ENCODE results near the gene RPL10A.
A peak's percentile ranks its signal among the peaks of the same experiment; 100 is the strongest.

The RPL10A gene

GRCh38 chr6:35497571-35498421, 29.6 kb downstream of the RPL10A start:
- no peaks in the 10 kb centered on the region for H3K9me3 Mint-ChIP-seq
- DNase-seq: peak; percentile 74
- no peaks in the 10 kb centered on the region for H3K36me3 Mint-ChIP-seq (ENCODE audit: low read depth)
- H3K4me3 Mint-ChIP-seq: peak overlapping the region; percentile 79
- peak overlapping the region; percentile 83 for H3K27ac Mint-ChIP-seq
- peaks cover 14% of the 10 kb centered on the region for H3K27me3 Mint-ChIP-seq
- H3K4me1 Mint-ChIP-seq (ENCODE audit: low read depth): peaks cover 26% of the 10 kb centered on the region

- Mint-ChIP-seq H3K27me3 (peaks cover 20% of the 10 kb centered on the region), H3K4me1 (ENCODE audit: low read depth) (peaks cover 21% of the 10 kb centered on the region), H3K27ac (peak overlapping the region; percentile 83)
Measured at GRCh38 chr6:35498422-35499067, 30.3 kb downstream of the RPL10A start.

DNA sequence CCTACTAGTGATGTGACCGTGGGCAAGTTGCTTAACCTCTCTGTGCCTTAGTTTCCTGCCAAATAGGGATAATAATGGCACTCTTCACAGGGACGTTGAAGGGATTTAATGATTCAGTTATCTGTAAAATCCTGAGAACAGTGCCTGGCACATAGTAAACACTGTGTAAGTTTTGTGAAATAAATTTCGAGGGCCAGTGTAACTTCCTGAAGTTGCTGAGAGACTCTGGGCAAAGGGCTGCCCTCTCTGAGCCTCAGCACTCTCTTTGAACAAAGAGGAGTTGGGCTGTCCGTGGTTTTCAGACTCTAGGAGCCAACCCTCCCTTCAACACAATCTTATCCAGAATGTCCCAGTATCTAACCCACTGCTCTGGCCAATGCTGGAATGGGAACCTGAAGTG, 31.2 kb downstream of the RPL10A start:
- Mint-ChIP-seq H3K4me1 (ENCODE audit: low read depth) (peaks cover 15% of the 10 kb centered on the region), H3K27me3 (peaks cover 23% of the 10 kb centered on the region), H3K4me3 (no peak overlapping the region), H3K9me3 (no peaks in the 10 kb centered on the region), H3K36me3 (ENCODE audit: low read depth) (no peaks in the 10 kb centered on the region), H3K27ac (no peak overlapping the region)
- no peak for DNase-seq

More at GRCh38 chr6:35498422-35499067, 30.3 kb downstream of the RPL10A start:
- DNase-seq: no peak
- Mint-ChIP-seq H3K4me3 (peak overlapping the region; percentile 79), H3K36me3 (ENCODE audit: low read depth) (no peaks in the 10 kb centered on the region), H3K9me3 (no peaks in the 10 kb centered on the region)

- no peak overlapping the region for H3K4me3 Mint-ChIP-seq
- no peaks in the 10 kb centered on the region for H3K9me3 Mint-ChIP-seq
- H3K4me1 Mint-ChIP-seq (ENCODE audit: low read depth): peaks cover 11% of the 10 kb centered on the region
- no peak overlapping the region for H3K27ac Mint-ChIP-seq
- H3K27me3 Mint-ChIP-seq: peaks cover 23% of the 10 kb centered on the region
- no peaks in the 10 kb centered on the region for H3K36me3 Mint-ChIP-seq (ENCODE audit: low read depth)
- no peak for DNase-seq
Measured at GRCh38 chr6:35500782-35501181, 32.6 kb downstream of the RPL10A start.

DNA sequence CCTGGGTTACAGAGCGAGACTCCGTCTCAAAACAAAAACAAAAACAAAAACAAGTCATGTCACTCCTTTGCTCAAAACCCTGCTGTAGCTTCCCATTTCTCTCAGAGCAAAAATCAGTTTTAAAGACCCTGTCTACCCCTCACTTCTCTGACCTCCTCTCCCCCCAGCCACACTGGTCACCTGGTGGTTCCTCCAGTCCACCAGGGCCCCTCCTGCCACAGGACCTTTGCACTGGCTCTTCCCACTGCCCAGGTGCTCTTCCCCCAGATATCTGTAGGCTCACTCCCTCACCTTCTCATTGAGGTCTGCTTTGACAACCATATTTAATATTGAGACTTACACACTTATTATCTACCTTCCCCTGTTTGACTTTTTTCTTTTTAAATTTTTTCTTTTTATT, 33.6 kb downstream of the RPL10A start:
- Mint-ChIP-seq H3K4me3 (no peak overlapping the region), H3K27ac (no peak overlapping the region), H3K36me3 (ENCODE audit: low read depth) (no peaks in the 10 kb centered on the region), H3K9me3 (no peaks in the 10 kb centered on the region), H3K4me1 (ENCODE audit: low read depth) (peaks cover 11% of the 10 kb centered on the region), H3K27me3 (peaks cover 23% of the 10 kb centered on the region)
- DNase-seq: no peak

DNA sequence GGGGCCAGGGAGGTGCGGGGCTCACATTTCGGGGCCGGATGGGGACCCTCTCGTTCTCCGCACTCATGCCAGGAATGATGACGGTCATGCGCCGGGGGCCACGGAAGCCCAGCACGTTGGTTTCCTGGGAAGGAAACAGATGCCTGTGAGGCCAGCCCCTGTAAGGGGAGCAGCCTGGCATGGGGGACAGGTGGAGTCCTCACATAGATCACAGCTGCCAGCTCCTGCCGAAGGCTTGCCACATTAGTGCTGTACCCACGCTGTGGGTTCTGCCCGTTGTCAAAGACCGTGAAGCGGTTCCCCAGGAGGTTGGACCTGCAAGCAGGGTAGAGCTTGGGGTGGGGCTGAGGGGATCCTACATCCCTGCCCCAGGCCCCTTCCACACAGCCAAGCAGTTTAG, 35.3 kb downstream of the RPL10A start:
- Mint-ChIP-seq H3K4me1 (ENCODE audit: low read depth) (peaks cover 3% of the 10 kb centered on the region), H3K9me3 (no peaks in the 10 kb centered on the region), H3K27ac (no peak overlapping the region), H3K27me3 (peaks cover 20% of the 10 kb centered on the region), H3K36me3 (ENCODE audit: low read depth) (no peaks in the 10 kb centered on the region), H3K4me3 (no peak overlapping the region)
- no peak for DNase-seq

DNA sequence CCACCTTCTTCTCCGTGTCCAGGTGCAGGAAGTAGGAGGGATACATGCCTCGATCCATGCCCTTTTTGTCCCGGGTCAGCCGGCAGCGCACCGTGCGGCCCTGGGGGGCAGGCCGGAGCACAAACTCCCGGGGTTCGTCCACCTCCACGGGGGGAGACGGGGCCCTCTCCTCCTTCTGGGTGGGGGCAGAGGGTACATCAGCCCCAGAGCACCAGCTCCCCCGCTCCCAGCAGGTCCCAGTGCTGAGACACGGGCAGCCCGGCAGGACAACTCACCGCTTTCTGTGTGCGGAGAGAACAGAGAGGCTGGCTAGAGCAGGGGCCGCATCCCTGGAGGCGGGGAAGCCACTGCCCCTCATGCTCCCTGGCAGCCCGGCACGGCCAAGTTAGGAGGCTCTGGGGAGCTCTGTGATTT, 37.8 kb downstream of the RPL10A start:
- no peaks in the 10 kb centered on the region for H3K36me3 Mint-ChIP-seq (ENCODE audit: low read depth)
- H3K4me1 Mint-ChIP-seq (ENCODE audit: low read depth): no peaks in the 10 kb centered on the region
- no peaks in the 10 kb centered on the region for H3K9me3 Mint-ChIP-seq
- H3K27me3 Mint-ChIP-seq: peaks cover 30% of the 10 kb centered on the region
- no peak overlapping the region for H3K27ac Mint-ChIP-seq
- DNase-seq: no peak
- H3K4me3 Mint-ChIP-seq: no peak overlapping the region

GRCh38 chr6:35506536-35506935, 38.3 kb downstream of the RPL10A start:
- Mint-ChIP-seq H3K27me3 (peaks cover 34% of the 10 kb centered on the region), H3K27ac (no peak overlapping the region), H3K9me3 (no peaks in the 10 kb centered on the region), H3K36me3 (ENCODE audit: low read depth) (no peaks in the 10 kb centered on the region), H3K4me3 (no peak overlapping the region), H3K4me1 (ENCODE audit: low read depth) (no peaks in the 10 kb centered on the region)
- no peak for DNase-seq

DNA sequence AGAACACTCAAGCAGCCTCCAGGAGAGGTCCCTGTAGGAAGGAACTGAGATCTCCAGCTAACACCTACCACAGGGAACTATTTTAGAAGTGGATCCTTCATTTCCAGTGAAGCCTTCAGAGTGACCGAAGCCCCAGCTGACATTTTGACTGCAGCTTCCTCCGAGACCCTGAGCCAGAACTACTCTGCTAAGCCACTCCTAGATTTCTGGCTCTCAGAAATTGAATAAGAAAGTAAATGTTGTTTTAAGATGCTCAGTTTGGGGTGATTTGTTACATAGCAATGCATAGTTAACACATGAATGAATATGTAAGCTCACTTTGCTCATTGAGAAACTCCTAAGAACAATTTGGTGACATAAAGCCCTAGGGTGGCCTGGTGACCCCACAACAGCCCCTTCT, 39.0 kb downstream of the RPL10A start:
- Mint-ChIP-seq H3K9me3 (no peaks in the 10 kb centered on the region), H3K4me3 (no peak overlapping the region), H3K36me3 (ENCODE audit: low read depth) (no peaks in the 10 kb centered on the region), H3K4me1 (ENCODE audit: low read depth) (no peaks in the 10 kb centered on the region), H3K27ac (no peak overlapping the region), H3K27me3 (peaks cover 32% of the 10 kb centered on the region)
- DNase-seq: no peak

DNA sequence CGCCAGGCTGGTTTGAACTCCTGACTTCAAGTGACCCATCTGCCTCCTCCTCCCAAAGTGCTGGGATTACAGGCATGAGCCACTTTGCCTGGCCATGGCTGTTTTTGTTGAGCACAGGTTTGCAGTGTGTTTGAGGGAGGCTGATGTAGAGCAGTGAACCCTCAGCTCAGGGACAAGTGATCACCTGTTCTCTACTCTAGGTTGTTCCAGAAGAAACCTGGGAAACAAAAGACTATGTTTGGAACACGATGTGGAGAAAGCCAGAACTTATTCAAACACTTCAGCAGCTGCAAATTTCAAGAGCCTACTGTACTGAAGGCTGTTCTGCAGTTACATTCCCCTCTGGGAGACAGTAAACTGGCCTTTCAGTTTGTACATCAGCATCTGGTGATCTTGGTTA, 39.8 kb downstream of the RPL10A start:
- peaks cover 29% of the 10 kb centered on the region for H3K27me3 Mint-ChIP-seq
- H3K36me3 Mint-ChIP-seq (ENCODE audit: low read depth): no peaks in the 10 kb centered on the region
- H3K27ac Mint-ChIP-seq: no peak overlapping the region
- H3K4me1 Mint-ChIP-seq (ENCODE audit: low read depth): no peaks in the 10 kb centered on the region
- DNase-seq: no peak
- H3K9me3 Mint-ChIP-seq: no peaks in the 10 kb centered on the region
- H3K4me3 Mint-ChIP-seq: no peak overlapping the region

DNA sequence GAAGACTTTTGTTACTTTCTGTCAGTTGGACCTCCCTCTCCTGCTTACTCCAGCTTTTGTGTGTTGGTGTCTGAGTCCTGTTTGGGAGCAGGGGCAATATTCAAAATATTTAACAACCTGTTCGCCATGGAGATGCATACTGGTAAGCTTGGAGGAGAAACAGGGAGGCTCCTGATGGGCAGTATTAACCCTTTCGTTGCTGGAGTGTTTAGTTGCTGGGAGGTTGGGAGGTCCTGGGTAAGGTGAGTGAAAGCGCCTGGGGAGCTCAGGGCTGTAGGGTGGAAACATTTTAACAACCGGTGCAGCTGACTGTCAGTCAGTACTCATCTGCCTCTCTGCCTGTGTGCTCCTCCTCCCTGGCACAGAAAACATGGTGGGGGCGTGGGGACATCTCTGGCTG, 40.3 kb downstream of the RPL10A start:
- Mint-ChIP-seq H3K9me3 (no peaks in the 10 kb centered on the region), H3K27ac (no peak overlapping the region), H3K4me3 (no peak overlapping the region), H3K4me1 (ENCODE audit: low read depth) (no peaks in the 10 kb centered on the region), H3K27me3 (peaks cover 24% of the 10 kb centered on the region), H3K36me3 (ENCODE audit: low read depth) (no peaks in the 10 kb centered on the region)
- DNase-seq: no peak

DNA sequence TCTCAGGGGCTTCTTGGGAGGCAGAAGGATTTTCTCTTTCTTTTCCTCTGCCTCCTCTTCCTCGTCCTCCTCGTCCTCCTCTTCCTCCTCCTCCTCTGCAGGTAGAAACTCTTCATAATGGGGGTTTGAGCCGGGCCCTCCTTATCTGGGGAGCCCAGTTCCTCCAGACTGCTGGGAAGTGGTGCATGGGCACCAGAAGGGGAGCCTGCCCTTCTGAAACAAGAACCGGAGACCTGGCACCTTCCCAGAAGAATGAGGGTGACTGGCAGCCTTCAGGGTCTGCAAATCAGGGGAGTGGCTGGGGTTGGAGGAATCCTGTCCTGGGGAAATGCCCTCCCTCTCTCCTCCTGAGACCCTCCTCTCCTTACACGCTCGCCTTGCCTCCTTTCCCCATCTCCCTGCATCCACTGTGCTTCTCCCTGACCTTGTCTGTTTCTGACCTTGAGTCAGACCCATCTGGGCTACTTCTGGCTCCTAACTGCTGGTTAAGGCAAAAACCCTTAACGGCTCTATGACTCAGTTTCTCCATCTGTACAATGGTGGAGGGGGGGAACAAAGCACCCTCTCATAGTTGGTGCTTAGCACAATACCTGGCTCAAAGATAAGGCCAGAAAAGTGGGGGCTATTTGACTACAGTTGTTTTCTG, 42.8 kb downstream of the RPL10A start:
- no peak for DNase-seq
- H3K27ac Mint-ChIP-seq: no peak overlapping the region
- H3K4me3 Mint-ChIP-seq: no peak overlapping the region
- H3K9me3 Mint-ChIP-seq: no peaks in the 10 kb centered on the region
- no peaks in the 10 kb centered on the region for H3K4me1 Mint-ChIP-seq (ENCODE audit: low read depth)
- no peaks in the 10 kb centered on the region for H3K36me3 Mint-ChIP-seq (ENCODE audit: low read depth)
- peaks cover 22% of the 10 kb centered on the region for H3K27me3 Mint-ChIP-seq

GRCh38 chr6:35511562-35511941, 43.4 kb downstream of the RPL10A start:
- Mint-ChIP-seq H3K36me3 (ENCODE audit: low read depth) (no peaks in the 10 kb centered on the region), H3K27ac (no peak overlapping the region), H3K4me1 (ENCODE audit: low read depth) (no peaks in the 10 kb centered on the region), H3K27me3 (peaks cover 22% of the 10 kb centered on the region), H3K4me3 (no peak overlapping the region), H3K9me3 (no peaks in the 10 kb centered on the region)
- no peak for DNase-seq

DNA sequence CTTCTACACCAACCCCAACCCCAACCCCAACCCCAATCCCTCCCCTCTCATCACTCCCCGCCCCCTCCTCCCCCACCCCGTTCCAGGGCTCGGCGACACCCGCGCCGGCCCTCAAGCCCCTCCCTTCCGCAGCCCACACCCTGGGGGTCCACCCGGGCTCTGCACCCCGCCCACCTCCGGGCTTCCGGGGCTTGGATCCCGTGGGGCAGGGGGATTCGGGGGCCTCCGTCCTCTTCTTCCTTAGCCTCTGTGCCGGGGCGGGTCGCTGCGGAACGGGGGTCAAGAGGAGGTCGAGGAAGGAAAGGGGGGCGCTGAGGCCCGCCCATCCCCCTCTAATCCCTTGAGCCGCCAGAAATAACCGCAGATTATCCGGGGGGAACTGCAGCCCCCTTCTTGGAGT, 43.8 kb downstream of the RPL10A start:
- peaks cover 22% of the 10 kb centered on the region for H3K27me3 Mint-ChIP-seq
- no peak overlapping the region for H3K4me3 Mint-ChIP-seq
- H3K9me3 Mint-ChIP-seq: no peaks in the 10 kb centered on the region
- H3K27ac Mint-ChIP-seq: no peak overlapping the region
- H3K36me3 Mint-ChIP-seq (ENCODE audit: low read depth): no peaks in the 10 kb centered on the region
- no peaks in the 10 kb centered on the region for H3K4me1 Mint-ChIP-seq (ENCODE audit: low read depth)
- no peak for DNase-seq

- DNase-seq: no peak
- H3K9me3 Mint-ChIP-seq: no peaks in the 10 kb centered on the region
- no peaks in the 10 kb centered on the region for H3K36me3 Mint-ChIP-seq (ENCODE audit: low read depth)
- H3K27ac Mint-ChIP-seq: no peak within 1 kb of the TSS
- no peaks in the 10 kb centered on the region for H3K4me1 Mint-ChIP-seq (ENCODE audit: low read depth)
- peaks cover 22% of the 10 kb centered on the region for H3K27me3 Mint-ChIP-seq
- no peak within 1 kb of the TSS for H3K4me3 Mint-ChIP-seq
Measured at GRCh38 chr6:35512740-35513139, 44.5 kb downstream of the RPL10A start, which contains the start of gene TULP1. TSS of gene TULP1 (minus strand) at chr6:35512896. CDS start at chr6:35512858, 38 bp downstream.
